ENCODE data around the gene NELL1. TPM values are rescaled to one million over a fixed set of nuclear protein-coding genes. Genes with fewer than 3 reads are reported as not detected.

The NELL1 gene
- polyA plus RNA-seq, 1 experiment = not detected

GRCh38 chr11:21113876-21114275, 444.5 kb downstream of the NELL1 start:
- DNase-seq (ENCODE audit: low read depth, low spot score) = no peak
- Histone ChIP-seq H3K9me3 (ENCODE audit: control insufficient read depth, insufficient read depth, low read length) (no peaks in the 10 kb centered on the region), H3K27me3 (ENCODE audit: control insufficient read depth, insufficient read depth, low read length) (no peaks in the 10 kb centered on the region), H3K27ac (ENCODE audit: low read depth, low read length) (no peak overlapping the region), H3K4me3 (ENCODE audit: low read depth, low read length) (no peak overlapping the region)
- no peak for TF ChIP-seq CTCF (IDR thresholded peaks at IDR 0.05; ENCODE audit: low read depth, low read length)
- CTCF ChIA-PET = no interaction called here
- POLR2A ChIA-PET = no interaction called here

GRCh38 chr11:21116009-21116408, 446.6 kb downstream of the NELL1 start:
- Histone ChIP-seq H3K27me3 (ENCODE audit: control insufficient read depth, insufficient read depth, low read length) (no peaks in the 10 kb centered on the region), H3K9me3 (ENCODE audit: control insufficient read depth, insufficient read depth, low read length) (peaks cover under 1% of the 10 kb centered on the region; the same call in 1 of the 2 replicates), H3K4me3 (ENCODE audit: low read depth, low read length) (no peak overlapping the region), H3K27ac (ENCODE audit: low read depth, low read length) (no peak overlapping the region)
- DNase-seq (ENCODE audit: low read depth, low spot score) = no peak
- ChIA-PET POLR2A (no interaction called here), CTCF (no interaction called here)
- no peak for TF ChIP-seq CTCF (IDR thresholded peaks at IDR 0.05; ENCODE audit: low read depth, low read length)

- POLR2A ChIA-PET = no interaction called here
- CTCF ChIA-PET = no interaction called here
- H3K4me3 ChIP-seq (ENCODE audit: low read depth, low read length) = no peak overlapping the region
- TF ChIP-seq CTCF (IDR thresholded peaks at IDR 0.05; ENCODE audit: low read depth, low read length) = no peak
- H3K27me3 ChIP-seq (ENCODE audit: control insufficient read depth, insufficient read depth, low read length) = no peaks in the 10 kb centered on the region
- H3K9me3 ChIP-seq (ENCODE audit: control insufficient read depth, insufficient read depth, low read length) = peaks cover 5% of the 10 kb centered on the region; the same call in 1 of the 2 replicates
- DNase-seq (ENCODE audit: low read depth, low spot score) = no peak
- H3K27ac ChIP-seq (ENCODE audit: low read depth, low read length) = no peak overlapping the region
These were observed 450.0 kb downstream of the NELL1 start for GRCh38 chr11:21119411-21119810.

GRCh38 chr11:21121991-21122390, 452.6 kb downstream of the NELL1 start:
- no peak for TF ChIP-seq CTCF (IDR thresholded peaks at IDR 0.05; ENCODE audit: low read depth, low read length)
- no peak for DNase-seq (ENCODE audit: low read depth, low spot score)
- Histone ChIP-seq H3K9me3 (ENCODE audit: control insufficient read depth, insufficient read depth, low read length) (peaks cover 5% of the 10 kb centered on the region; the same call in 1 of the 2 replicates), H3K27ac (ENCODE audit: low read depth, low read length) (no peak overlapping the region), H3K4me3 (ENCODE audit: low read depth, low read length) (no peak overlapping the region), H3K27me3 (ENCODE audit: control insufficient read depth, insufficient read depth, low read length) (no peaks in the 10 kb centered on the region)
- POLR2A ChIA-PET = no interaction called here
- CTCF ChIA-PET = no interaction called here

GRCh38 chr11:21122523-21122922, 453.1 kb downstream of the NELL1 start:
- H3K27me3 ChIP-seq (ENCODE audit: control insufficient read depth, insufficient read depth, low read length) = no peaks in the 10 kb centered on the region
- ChIA-PET POLR2A (no interaction called here), CTCF (no interaction called here)
- no peak overlapping the region for H3K27ac ChIP-seq (ENCODE audit: low read depth, low read length)
- no peak for TF ChIP-seq CTCF (IDR thresholded peaks at IDR 0.05; ENCODE audit: low read depth, low read length)
- no peak overlapping the region for H3K4me3 ChIP-seq (ENCODE audit: low read depth, low read length)
- no peak for DNase-seq (ENCODE audit: low read depth, low spot score)
- peaks cover 5% of the 10 kb centered on the region; the same call in 1 of the 2 replicates for H3K9me3 ChIP-seq (ENCODE audit: control insufficient read depth, insufficient read depth, low read length)
